Brain microvascular endothelial cell (primary cell): Measurements from ENCODE around the gene LLGL2.

Source experiments
- DNase-seq: peaks from one replicate; pipeline ENCODE4 v3.0.0-alpha.2; 2020
- H3K27ac ChIP-seq: fragments of 250-450 bp; sonication (Bioruptor Pico); 2 replicates; pipeline ENCODE4 v1.5.1; 2020; ENCODE audit warnings: mild to moderate bottlenecking, moderate library complexity
- H3K27me3 ChIP-seq: fragments of 250-450 bp; sonication (Bioruptor Pico); replicated peaks from 2 replicates; pipeline ENCODE4 v1.5.1; 2020; ENCODE audit warnings: mild to moderate bottlenecking
- H3K36me3 ChIP-seq: fragments of 250-450 bp; sonication (Bioruptor Pico); replicated peaks from 2 replicates; pipeline ENCODE4 v1.5.1; 2020; ENCODE audit warnings: mild to moderate bottlenecking
- H3K4me3 ChIP-seq: 2 replicates; pipeline ENCODE4 v1.5.1; 2011; ENCODE audit warnings: low read depth, mild to moderate bottlenecking, control low read depth, low read length, moderate library complexity
- in situ Hi-C: cut with HindIII; loops from 2 replicates; pipeline ENCODE4 v1.10.0; 2017; ENCODE audit warnings: low sequenced_read_pairs, low pct_ligation_motif_present
- TF ChIP-seq, protein P1 (sequence below): IDR thresholded peaks from 2 replicates; pipeline ENCODE4 v1.5.1; 2011; ENCODE audit warnings: low read depth, mild to moderate bottlenecking, moderate library complexity, low read length, control low read depth, inconsistent platforms; ENCODE audit errors: missing control alignments

The LLGL2 gene

DNA sequence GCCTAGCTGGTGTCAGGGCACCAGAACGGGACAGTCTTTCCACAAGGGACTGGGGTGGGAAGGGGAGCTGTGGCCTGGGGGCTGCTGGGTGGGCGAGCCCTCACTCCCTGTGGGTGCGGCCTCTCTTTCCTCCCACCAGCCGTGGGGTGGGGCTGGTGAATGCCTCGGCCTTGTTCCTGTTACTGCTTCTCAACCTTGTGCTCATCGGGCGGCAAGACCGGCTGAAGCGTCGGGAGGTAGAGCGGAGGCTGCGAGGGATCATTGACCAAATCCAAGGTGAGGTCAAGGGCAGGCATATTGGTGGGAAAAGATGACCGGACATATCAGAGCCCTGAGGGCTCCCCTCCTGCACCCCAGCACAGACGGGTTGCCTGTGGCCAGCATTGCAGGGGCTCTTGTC, 39.3 kb upstream of the LLGL2 start:
- Histone ChIP-seq H3K27me3 (no peaks in the 10 kb centered on the region), H3K4me3 (no peak overlapping the region), H3K36me3 (no peaks in the 10 kb centered on the region), H3K27ac (no peak overlapping the region)
- DNase-seq: no peak
- TF ChIP-seq, protein P1, sequence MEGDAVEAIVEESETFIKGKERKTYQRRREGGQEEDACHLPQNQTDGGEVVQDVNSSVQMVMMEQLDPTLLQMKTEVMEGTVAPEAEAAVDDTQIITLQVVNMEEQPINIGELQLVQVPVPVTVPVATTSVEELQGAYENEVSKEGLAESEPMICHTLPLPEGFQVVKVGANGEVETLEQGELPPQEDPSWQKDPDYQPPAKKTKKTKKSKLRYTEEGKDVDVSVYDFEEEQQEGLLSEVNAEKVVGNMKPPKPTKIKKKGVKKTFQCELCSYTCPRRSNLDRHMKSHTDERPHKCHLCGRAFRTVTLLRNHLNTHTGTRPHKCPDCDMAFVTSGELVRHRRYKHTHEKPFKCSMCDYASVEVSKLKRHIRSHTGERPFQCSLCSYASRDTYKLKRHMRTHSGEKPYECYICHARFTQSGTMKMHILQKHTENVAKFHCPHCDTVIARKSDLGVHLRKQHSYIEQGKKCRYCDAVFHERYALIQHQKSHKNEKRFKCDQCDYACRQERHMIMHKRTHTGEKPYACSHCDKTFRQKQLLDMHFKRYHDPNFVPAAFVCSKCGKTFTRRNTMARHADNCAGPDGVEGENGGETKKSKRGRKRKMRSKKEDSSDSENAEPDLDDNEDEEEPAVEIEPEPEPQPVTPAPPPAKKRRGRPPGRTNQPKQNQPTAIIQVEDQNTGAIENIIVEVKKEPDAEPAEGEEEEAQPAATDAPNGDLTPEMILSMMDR: no peak
- in situ Hi-C loops: no loop called here

DNA sequence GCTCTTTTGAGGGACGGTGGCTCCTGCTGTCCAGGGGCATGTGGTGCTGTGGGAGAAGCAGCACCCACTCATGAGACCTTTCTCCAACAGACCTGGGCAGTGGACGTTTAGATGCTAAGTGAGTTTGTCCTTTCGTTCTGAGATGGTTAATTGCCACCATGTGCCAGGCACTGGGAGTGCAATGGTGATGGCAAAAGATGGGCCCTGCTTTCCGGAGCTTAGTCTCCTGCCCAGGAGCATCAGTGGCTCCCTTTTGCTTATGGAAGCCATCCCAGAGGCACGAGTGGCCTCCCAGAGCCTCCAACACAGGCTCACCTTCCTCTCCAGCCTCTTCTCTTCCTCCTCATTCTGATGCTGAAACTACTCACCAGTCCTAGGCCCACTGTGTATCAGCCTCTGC, 38.5 kb upstream of the LLGL2 start:
- Histone ChIP-seq H3K27ac (no peak overlapping the region), H3K27me3 (no peaks in the 10 kb centered on the region), H3K4me3 (no peak overlapping the region), H3K36me3 (no peaks in the 10 kb centered on the region)
- in situ Hi-C loops: no loop called here
- TF ChIP-seq, protein P1: peak; percentile 10
- no peak for DNase-seq

DNA sequence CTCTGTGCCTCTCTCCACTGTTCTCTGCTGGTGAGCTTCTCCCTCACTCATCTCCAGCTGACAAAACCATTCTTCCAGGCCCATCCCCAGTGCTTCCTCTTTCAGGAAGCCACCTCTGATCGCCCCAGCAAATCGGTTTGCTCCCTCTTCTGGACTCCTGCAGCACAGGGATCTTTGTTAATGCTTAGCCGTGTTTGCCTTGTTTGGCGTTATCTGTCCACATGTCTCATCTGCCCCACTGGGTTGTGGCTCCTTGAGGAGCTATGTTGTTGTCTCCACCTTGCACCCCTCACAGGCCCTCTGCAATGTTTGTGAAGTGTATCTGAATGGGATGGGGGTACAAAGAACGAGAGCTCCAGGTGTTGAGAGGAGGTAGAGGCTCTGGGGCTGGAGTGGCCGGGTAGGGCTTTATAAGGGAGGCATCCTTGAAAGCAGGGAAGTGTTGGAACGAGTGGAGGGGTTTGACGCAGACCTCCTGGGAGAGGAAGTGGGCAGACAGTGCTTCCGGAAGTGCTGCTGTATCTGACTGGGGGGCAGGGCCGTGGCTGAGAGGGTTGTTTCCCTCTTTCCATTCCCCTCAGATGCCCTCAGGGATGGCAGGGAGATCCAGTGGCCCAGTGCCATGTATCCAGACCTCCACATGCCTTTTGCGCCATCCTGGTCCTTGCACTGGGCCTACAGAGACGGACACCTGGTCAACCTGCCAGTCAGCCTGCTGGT, 38.0 kb upstream of the LLGL2 start:
- in situ Hi-C loops: no loop called here
- DNase-seq: peak; percentile 12
- no peaks in the 10 kb centered on the region for H3K27me3 ChIP-seq
- no peak overlapping the region for H3K4me3 ChIP-seq
- TF ChIP-seq, protein P1: peak; percentile 40
- H3K27ac ChIP-seq: no peak overlapping the region
- H3K36me3 ChIP-seq: no peaks in the 10 kb centered on the region

DNA sequence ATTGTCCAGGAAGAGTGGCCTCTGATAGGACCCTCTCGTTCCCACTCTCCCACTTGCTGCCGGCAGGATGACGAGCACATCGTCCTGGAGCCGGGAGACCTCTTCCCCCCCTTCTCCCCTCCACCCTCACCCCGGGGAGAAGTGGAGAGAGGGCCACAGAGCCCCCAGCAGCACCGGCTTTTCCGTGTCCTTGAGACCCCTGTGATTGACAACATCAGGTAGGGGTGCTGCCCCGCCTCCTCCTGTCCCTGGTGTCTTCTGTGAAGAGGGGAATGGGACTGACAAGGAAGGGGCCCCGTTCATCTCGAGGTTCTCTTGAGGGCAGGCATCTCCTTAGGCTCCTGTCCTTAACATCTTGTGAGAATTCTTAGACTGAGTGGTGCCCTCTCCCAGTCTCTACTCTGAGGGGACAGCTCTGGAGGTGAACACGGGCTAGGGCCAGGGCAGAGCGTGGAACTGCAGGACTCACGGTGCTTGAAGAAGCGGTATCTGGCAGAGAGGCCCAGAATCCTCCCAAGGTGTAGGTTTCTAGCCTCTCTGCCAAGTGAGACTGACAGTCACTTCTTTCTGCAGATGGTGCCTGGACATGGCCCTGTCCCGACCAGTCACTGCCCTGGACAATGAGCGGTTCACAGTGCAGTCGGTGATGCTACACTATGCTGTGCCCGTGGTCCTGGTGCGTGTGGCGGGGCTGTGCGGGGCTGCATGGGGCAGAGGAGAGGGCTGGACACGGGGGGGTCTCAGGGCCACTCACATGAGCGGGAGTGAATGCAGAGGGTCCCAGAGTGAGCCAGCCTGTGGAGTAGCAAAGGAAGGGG, 36.6 kb upstream of the LLGL2 start:
- no peaks in the 10 kb centered on the region for H3K27me3 ChIP-seq
- no peak for DNase-seq
- H3K27ac ChIP-seq: no peak overlapping the region
- H3K4me3 ChIP-seq: no peak overlapping the region
- in situ Hi-C loops: no loop called here
- H3K36me3 ChIP-seq: peaks cover 6% of the 10 kb centered on the region
- TF ChIP-seq, protein P1: no peak

DNA sequence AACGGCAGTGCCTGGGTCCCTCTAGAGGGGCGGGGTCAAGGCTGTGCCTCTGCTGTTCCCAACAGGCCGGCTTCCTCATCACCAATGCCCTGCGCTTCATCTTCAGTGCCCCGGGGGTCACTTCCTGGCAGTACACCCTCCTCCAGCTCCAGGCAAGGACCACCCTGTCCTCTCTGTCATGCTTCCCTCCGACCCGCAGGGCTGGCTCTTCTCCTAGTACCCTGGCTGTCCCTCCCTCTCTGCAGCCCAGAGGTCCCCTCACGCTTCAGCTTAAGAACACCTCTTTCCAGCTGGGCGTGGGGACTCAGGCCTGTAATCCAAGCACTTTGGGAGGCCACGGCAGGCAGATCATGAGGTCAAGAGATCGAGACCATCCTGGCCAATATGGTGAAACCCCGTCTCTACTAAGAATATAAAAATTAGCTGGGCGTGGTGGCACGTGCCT, 36.0 kb upstream of the LLGL2 start:
- H3K4me3 ChIP-seq: no peak overlapping the region
- no peaks in the 10 kb centered on the region for H3K27me3 ChIP-seq
- in situ Hi-C loops: no loop called here
- TF ChIP-seq, protein P1: no peak
- H3K36me3 ChIP-seq: peaks cover 6% of the 10 kb centered on the region
- no peak overlapping the region for H3K27ac ChIP-seq
- DNase-seq: no peak
